ENCODE data around the gene ONECUT3.

ONECUT3 gene

GRCh38 chr19:1782521-1782920 is 29.2 kb downstream of the ONECUT3 start:
- no peak overlapping the region for H3K4me3 ChIP-seq (ENCODE audit: low read length)
- no peak for TF ChIP-seq CTCF (conservative IDR thresholded peaks at IDR 0.05; ENCODE audit: low read depth, low read length)
- DNase-seq (ENCODE audit: low read depth) = no peak

- no peak overlapping the region for H3K4me3 ChIP-seq (ENCODE audit: low read length)
Observed at GRCh38 chr19:1783354-1783753, 30.0 kb downstream of the ONECUT3 start.

GRCh38 chr19:1783874-1784273 is 30.6 kb downstream of the ONECUT3 start:
- H3K4me3 ChIP-seq (ENCODE audit: low read length) = no peak overlapping the region
- TF ChIP-seq CTCF (conservative IDR thresholded peaks at IDR 0.05; ENCODE audit: low read depth, low read length) = no peak
- no peak for DNase-seq (ENCODE audit: low read depth)

More at GRCh38 chr19:1783354-1783753, 30.0 kb downstream of the ONECUT3 start:
- no peak for TF ChIP-seq CTCF (conservative IDR thresholded peaks at IDR 0.05; ENCODE audit: low read depth, low read length)
- no peak for DNase-seq (ENCODE audit: low read depth)

GRCh38 chr19:1785310-1785709 is 32.0 kb downstream of the ONECUT3 start:
- no peak for TF ChIP-seq CTCF (conservative IDR thresholded peaks at IDR 0.05; ENCODE audit: low read depth, low read length)
- no peak for DNase-seq (ENCODE audit: low read depth)

GRCh38 chr19:1786668-1787067 is 33.4 kb downstream of the ONECUT3 start:
- TF ChIP-seq CTCF (conservative IDR thresholded peaks at IDR 0.05; ENCODE audit: low read depth, low read length) = no peak
- DNase-seq (ENCODE audit: low read depth) = no peak
- H3K4me3 ChIP-seq (ENCODE audit: low read length) = no peak overlapping the region

More at GRCh38 chr19:1785310-1785709, 32.0 kb downstream of the ONECUT3 start:
- H3K4me3 ChIP-seq (ENCODE audit: low read length) = no peak overlapping the region

GRCh38 chr19:1787116-1787515 is 33.8 kb downstream of the ONECUT3 start:
- TF ChIP-seq CTCF (conservative IDR thresholded peaks at IDR 0.05; ENCODE audit: low read depth, low read length) = no peak
- no peak for DNase-seq (ENCODE audit: low read depth)
- no peak overlapping the region for H3K4me3 ChIP-seq (ENCODE audit: low read length)

- no peak for DNase-seq (ENCODE audit: low read depth)
- H3K4me3 ChIP-seq (ENCODE audit: low read length) = no peak overlapping the region
Observed at GRCh38 chr19:1789261-1790041, 36.1 kb downstream of the ONECUT3 start.

More at GRCh38 chr19:1789261-1790041, 36.1 kb downstream of the ONECUT3 start:
- no peak for TF ChIP-seq CTCF (conservative IDR thresholded peaks at IDR 0.05; ENCODE audit: low read depth, low read length)
